Natural killer cell (primary cell): ENCODE measurements around the gene PSME3. TPM values are rescaled to one million over a fixed set of nuclear protein-coding genes. Genes with fewer than 3 reads are reported as not detected.
"Not testable (repeated sequence)": the region's sequence is repeated elsewhere in the genome, so short reads cannot be mapped to it uniquely, and the experiment has no call there.

Experiments
- ATAC-seq, 3 donors: fragments of 150-1000 bp in 2 of 3; fragments of 200-7000 bp in 1 of 3; cut with Tn5 transposase; 1 replicate in 1 of 3; 2 replicates in 2 of 3; pipeline ENCODE4 v1.10.0; 2021; ENCODE audit warnings: mild to moderate bottlenecking in 2 of 3, moderate library complexity in 2 of 3
- DNase-seq, 2 donors: peaks; one replicate each; pipeline versions ENCODE4 v3.0.0 to v3.0.0-alpha.2; 2013 to 2021; ENCODE audit warnings: mixed read lengths in 1 of 2
- H3K27ac ChIP-seq: one replicate; pipeline ENCODE4 v1.5.1; 2013; ENCODE audit warnings: mild to moderate bottlenecking, low read length
- H3K27me3 ChIP-seq: one replicate; pipeline ENCODE4 v1.6.1; 2013; ENCODE audit warnings: low read length; ENCODE audit not compliant: control insufficient read depth, insufficient read depth
- H3K36me3 ChIP-seq: one replicate; pipeline ENCODE4 v1.6.1; 2013; ENCODE audit warnings: low read length; ENCODE audit not compliant: control insufficient read depth, insufficient read depth
- H3K4me1 ChIP-seq: one replicate; pipeline ENCODE4 v1.6.1; 2013; ENCODE audit warnings: low read length; ENCODE audit not compliant: control insufficient read depth, insufficient read depth
- H3K4me3 ChIP-seq: one replicate; pipeline ENCODE4 v1.5.1; 2013; ENCODE audit warnings: low read length
- H3K9me3 ChIP-seq: one replicate; pipeline ENCODE4 v1.6.1; 2013; ENCODE audit warnings: low read length; ENCODE audit not compliant: control insufficient read depth, insufficient read depth
- H3K27ac Mint-ChIP-seq, 2 donors: one replicate each; pipeline ENCODE4 v1.8.0; 2022; ENCODE audit warnings: mild to moderate bottlenecking in 2 of 2, mixed read lengths in 2 of 2, moderate library complexity in 1 of 2
- H3K27me3 Mint-ChIP-seq, 2 donors: one replicate each; pipeline ENCODE4 v1.8.0; 2022; ENCODE audit warnings: low read depth in 2 of 2, mixed read lengths in 2 of 2
- H3K36me3 Mint-ChIP-seq: one replicate; pipeline ENCODE4 v1.8.0; 2022; ENCODE audit warnings: mixed read lengths
- H3K4me1 Mint-ChIP-seq, 2 donors: one replicate each; pipeline ENCODE4 v1.8.0; 2022; ENCODE audit warnings: mixed read lengths in 2 of 2
- H3K4me3 Mint-ChIP-seq: one replicate; pipeline ENCODE4 v1.8.0; 2022; ENCODE audit warnings: mild to moderate bottlenecking, moderate library complexity, mixed read lengths
- H3K9me3 Mint-ChIP-seq, 2 donors: one replicate each; pipeline ENCODE4 v1.8.0; 2022; ENCODE audit warnings: mixed read lengths in 2 of 2
- WGBS: methylation state at CpG from one replicate; pipeline ENCODE4 v1.1.7; 2013; ENCODE audit warnings: missing lambda C conversion rate; ENCODE audit not compliant: insufficient coverage; 5-methylcytosine and 5-hydroxymethylcytosine counted together
- intact Hi-C: fragments of 100-400 bp; cut with micrococcal nuclease; formaldehyde crosslinking; loops from one replicate; pipeline ENCODE4 v1.14.2; 2022
- total RNA-seq, 4 donors: library from RNA; stranded (reverse); fragments of 120-200 nt in 1 of 4; gene quantifications; one replicate each; pipeline versions ENCODE4 v1.2.3 to v1.2.4, GENCODE V29; 2013 to 2022
- TF ChIP-seq, protein P1 (sequence below): fragments of 200-600 bp; IDR thresholded peaks from one replicate; pipeline ENCODE4 v1.8.0; 2022; ENCODE audit warnings: antibody characterized with exemption

Gene PSME3
- total RNA-seq, 3 donors from 2014 or later (not counting 1 experiment from before 2014, with no cell fraction given) = 82.8 to 92.5 (median 90.6) TPM

DNA sequence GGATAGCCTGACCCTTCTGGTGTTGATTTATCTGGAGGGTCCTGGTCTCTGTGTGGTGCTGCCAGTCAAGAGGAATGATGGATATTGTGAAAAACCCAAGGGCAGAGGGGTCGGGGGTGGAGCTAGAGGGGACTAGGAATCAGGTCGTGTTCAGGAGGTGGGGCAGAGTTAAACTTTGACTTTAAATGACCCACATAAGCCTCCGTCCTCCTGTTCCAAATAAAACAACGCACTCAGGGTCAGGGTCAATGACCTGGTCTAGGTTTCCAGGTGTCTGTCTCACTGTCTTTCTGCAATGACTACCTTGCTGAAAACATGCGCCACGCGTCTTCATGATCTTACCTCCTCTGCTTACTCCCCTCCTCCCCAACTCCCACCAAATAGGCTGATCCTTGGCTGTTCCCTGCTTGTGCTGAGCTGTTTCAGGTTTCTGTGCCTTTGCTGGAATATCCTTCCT lies 32.5 kb downstream of the PSME3 start:
- Histone ChIP-seq H3K4me1 (no peaks in the 10 kb centered on the region), H3K36me3 (no peaks in the 10 kb centered on the region), H3K4me3 (no peak overlapping the region), H3K27me3 (no peaks in the 10 kb centered on the region), H3K9me3 (no peaks in the 10 kb centered on the region), H3K27ac (no peak overlapping the region)
- no peak overlapping the region for H3K4me3 Mint-ChIP-seq
- intact Hi-C loops = no loop called here
- ATAC-seq (no peak), DNase-seq (no peak)
- WGBS = 87% methylated on average over 7 of the region's 7 CpGs
- TF ChIP-seq, protein P1, sequence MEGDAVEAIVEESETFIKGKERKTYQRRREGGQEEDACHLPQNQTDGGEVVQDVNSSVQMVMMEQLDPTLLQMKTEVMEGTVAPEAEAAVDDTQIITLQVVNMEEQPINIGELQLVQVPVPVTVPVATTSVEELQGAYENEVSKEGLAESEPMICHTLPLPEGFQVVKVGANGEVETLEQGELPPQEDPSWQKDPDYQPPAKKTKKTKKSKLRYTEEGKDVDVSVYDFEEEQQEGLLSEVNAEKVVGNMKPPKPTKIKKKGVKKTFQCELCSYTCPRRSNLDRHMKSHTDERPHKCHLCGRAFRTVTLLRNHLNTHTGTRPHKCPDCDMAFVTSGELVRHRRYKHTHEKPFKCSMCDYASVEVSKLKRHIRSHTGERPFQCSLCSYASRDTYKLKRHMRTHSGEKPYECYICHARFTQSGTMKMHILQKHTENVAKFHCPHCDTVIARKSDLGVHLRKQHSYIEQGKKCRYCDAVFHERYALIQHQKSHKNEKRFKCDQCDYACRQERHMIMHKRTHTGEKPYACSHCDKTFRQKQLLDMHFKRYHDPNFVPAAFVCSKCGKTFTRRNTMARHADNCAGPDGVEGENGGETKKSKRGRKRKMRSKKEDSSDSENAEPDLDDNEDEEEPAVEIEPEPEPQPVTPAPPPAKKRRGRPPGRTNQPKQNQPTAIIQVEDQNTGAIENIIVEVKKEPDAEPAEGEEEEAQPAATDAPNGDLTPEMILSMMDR = no peak
- H3K27ac Mint-ChIP-seq = no peak overlapping the region
- no peaks in the 10 kb centered on the region for H3K36me3 Mint-ChIP-seq
- no peaks in the 10 kb centered on the region for H3K9me3 Mint-ChIP-seq
- H3K4me1 Mint-ChIP-seq = no peaks in the 10 kb centered on the region
- H3K27me3 Mint-ChIP-seq = peaks cover 13 to 14% of the 10 kb centered on the region in 2 donors

DNA sequence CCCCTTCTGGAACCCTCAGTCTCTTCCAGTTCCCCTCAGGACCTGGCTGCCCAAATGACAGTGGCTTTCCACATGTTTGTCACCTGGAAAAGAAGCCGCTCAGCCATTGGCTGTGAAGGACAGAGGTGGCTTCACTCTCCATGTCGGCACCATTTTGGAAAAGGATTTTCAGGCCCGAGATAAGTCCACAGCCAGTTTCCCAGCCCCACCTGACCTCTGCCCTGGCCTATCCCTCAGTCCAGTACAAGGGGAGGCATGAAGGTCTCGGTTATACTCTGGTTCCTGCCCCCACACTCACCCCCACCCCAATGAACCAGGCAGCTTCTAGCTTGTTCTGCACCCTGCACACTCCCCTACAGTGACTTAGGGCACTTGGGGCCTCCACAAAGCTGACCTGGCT lies 33.0 kb downstream of the PSME3 start:
- H3K4me1 Mint-ChIP-seq = no peaks in the 10 kb centered on the region
- WGBS = 83% methylated on average over 4 of the region's 4 CpGs
- no peak overlapping the region for H3K27ac ChIP-seq
- no peaks in the 10 kb centered on the region for H3K27me3 ChIP-seq
- ATAC-seq (no peak), DNase-seq (no peak)
- H3K27ac Mint-ChIP-seq = no peak overlapping the region
- intact Hi-C loops = no loop called here
- H3K9me3 Mint-ChIP-seq = no peaks in the 10 kb centered on the region
- H3K4me3 ChIP-seq = no peak overlapping the region
- no peaks in the 10 kb centered on the region for H3K36me3 Mint-ChIP-seq
- H3K4me1 ChIP-seq = no peaks in the 10 kb centered on the region
- H3K27me3 Mint-ChIP-seq = peaks cover 13 to 14% of the 10 kb centered on the region in 2 donors
- no peak overlapping the region for H3K4me3 Mint-ChIP-seq
- no peaks in the 10 kb centered on the region for H3K9me3 ChIP-seq
- TF ChIP-seq, protein P1 = no peak
- no peaks in the 10 kb centered on the region for H3K36me3 ChIP-seq

DNA sequence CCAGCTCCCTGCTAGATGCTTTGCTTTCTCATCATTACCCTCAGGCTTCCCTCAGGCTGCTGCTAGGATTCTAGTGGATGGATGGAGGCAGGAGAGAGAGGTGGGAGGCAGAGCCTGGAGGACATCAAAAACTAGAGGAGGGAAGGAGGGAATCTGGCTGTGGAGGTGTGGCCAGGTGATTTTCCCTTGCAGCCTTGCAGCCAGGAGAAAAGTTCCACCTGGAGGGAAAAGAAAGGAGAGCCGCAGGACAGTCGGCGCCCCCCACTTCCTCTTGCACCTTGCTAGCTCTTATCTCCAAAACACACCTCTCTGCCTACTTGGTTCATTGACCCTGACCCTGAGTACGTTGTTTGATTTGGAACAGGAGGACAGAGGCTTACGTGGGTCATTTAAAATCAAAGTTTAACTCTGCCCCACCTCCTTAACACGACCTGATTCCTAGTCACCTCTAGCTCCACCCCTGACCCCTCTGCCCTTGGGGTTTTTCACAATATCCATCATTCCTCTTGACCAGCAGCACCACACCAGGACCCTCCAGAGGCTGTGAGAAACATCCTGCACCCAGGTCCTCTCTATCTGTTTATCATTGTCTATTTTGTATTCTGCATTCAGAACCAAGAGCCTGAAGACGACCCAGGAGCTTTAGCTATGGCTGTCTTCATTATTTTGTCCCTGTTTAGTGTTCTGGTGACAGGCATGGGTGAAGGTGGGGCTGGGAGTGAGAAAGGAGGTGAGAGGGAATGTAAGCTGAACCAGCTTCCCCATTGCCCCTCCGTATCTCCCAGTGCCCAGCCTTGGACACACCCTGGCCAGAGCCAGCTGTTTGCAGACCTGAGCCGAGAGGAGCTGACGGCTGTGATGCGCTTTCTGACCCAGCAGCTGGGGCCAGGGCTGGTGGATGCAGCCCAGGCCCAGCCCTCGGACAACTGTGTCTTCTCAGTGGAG lies 33.7 kb downstream of the PSME3 start:
- Histone ChIP-seq H3K4me1 (no peaks in the 10 kb centered on the region), H3K27ac (no peak overlapping the region), H3K27me3 (no peaks in the 10 kb centered on the region), H3K9me3 (no peaks in the 10 kb centered on the region), H3K4me3 (no peak overlapping the region), H3K36me3 (no peaks in the 10 kb centered on the region)
- no peaks in the 10 kb centered on the region for H3K36me3 Mint-ChIP-seq
- H3K9me3 Mint-ChIP-seq = no peaks in the 10 kb centered on the region
- no peak overlapping the region for H3K4me3 Mint-ChIP-seq
- no peaks in the 10 kb centered on the region for H3K4me1 Mint-ChIP-seq
- no peak for ATAC-seq
- TF ChIP-seq, protein P1 = no peak
- no peak overlapping the region for H3K27ac Mint-ChIP-seq
- intact Hi-C loops = no loop called here
- WGBS = 77% methylated on average over 9 of the region's 12 CpGs
- peaks cover 14 to 16% of the 10 kb centered on the region in 2 donors for H3K27me3 Mint-ChIP-seq
- no peak for DNase-seq

DNA sequence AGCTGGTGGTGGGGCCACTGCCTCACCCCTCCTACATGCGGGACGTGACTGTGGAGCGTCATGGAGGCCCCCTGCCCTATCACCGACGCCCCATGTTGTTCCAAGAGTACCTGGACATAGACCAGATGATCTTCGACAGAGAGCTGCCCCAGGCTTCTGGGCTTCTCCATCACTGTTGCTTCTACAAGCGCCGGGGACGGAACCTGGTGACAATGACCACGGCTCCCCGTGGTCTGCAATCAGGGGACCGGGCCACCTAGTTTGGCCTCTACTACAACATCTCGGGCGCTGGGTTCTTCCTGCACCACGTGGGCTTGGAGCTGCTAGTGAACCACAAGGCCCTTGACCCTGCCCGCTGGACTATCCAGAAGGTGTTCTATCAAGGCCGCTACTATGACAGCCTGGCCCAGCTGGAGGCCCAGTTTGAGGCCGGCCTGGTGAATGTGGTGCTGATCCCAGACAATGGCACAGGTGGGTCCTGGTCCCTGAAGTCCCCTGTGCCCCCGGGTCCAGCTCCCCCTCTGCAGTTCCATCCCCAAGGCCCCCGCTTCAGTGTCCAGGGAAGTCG lies 34.6 kb downstream of the PSME3 start:
- H3K4me3 ChIP-seq, H3K4me3 Mint-ChIP-seq, H3K36me3 ChIP-seq, H3K27me3 ChIP-seq, H3K9me3 Mint-ChIP-seq, H3K27ac ChIP-seq, intact Hi-C loops, DNase-seq, H3K27ac Mint-ChIP-seq, H3K4me1 ChIP-seq, ATAC-seq, H3K4me1 Mint-ChIP-seq, H3K9me3 ChIP-seq, H3K36me3 Mint-ChIP-seq: not testable (repeated sequence)
- 93% methylated on average over 18 of the region's 21 CpGs for WGBS
- H3K27me3 Mint-ChIP-seq = peaks cover 14 to 16% of the 10 kb centered on the region in 2 donors
